ENCODE results near the gene FBH1. TPM values are rescaled to one million over a fixed set of nuclear protein-coding genes. Genes with fewer than 3 reads are reported as not detected.

The FBH1 gene
- total RNA-seq, 5 donors from 2014 or later (not counting 1 experiment from before 2014, with no cell fraction given) = 72.8 to 95.5 (median 86.2) TPM

GRCh38 chr10:5970527-5970926 is 80.5 kb downstream of the FBH1 start:
- Histone ChIP-seq H3K27ac (ENCODE audit: low read length) (no peak overlapping the region), H3K27me3 (replicated peaks in 1 of 2; ENCODE audit: control insufficient read depth in 2 of 2, extremely low read depth in 1 of 2, insufficient read depth in 2 of 2, low read length in 1 of 2) (no peaks in the 10 kb centered on the region), H3K36me3 (ENCODE audit: control insufficient read depth in 2 of 2, extremely low read depth in 1 of 2, insufficient read depth in 1 of 2, low read length in 1 of 2) (peaks cover 0 to 4% of the 10 kb centered on the region in 2 donors), H3K9me3 (no peaks in the 10 kb centered on the region), H3K4me3 (ENCODE audit: control insufficient read depth in 1 of 2, extremely low read depth in 1 of 2, low read length in 1 of 2) (no peak overlapping the region), H3K4me1 (ENCODE audit: control insufficient read depth in 1 of 2, extremely low read depth in 1 of 2, insufficient read depth in 2 of 2, low read length in 2 of 2) (peaks cover 0 to 9% of the 10 kb centered on the region in 2 experiments)
- 78% methylated on average over 1 of the region's 3 CpGs for WGBS (ENCODE audit: insufficient coverage)
- ChIA-PET POLR2A (no interaction called here), CTCF (no interaction called here)
- DNase-seq = no peak
- Mint-ChIP-seq H3K27me3 (no peaks in the 10 kb centered on the region), H3K27ac (peak overlapping the region; percentile 7 to 65), H3K9me3 (no peaks in the 10 kb centered on the region), H3K36me3 (peaks cover 5% of the 10 kb centered on the region), H3K4me3 (no peak overlapping the region), H3K4me1 (peaks cover 26 to 46% (median 41%) of the 10 kb centered on the region in 3 donors)
- ATAC-seq (replicated peaks in 1 of 4) = no peak

- 77% methylated on average over 5 of the region's 8 CpGs for WGBS (ENCODE audit: insufficient coverage)
- peak overlapping the region; percentile 81 to 82 for H3K27ac Mint-ChIP-seq
Observed at GRCh38 chr10:5971315-5971832, 81.3 kb downstream of the FBH1 start.

GRCh38 chr10:5971886-5972285 is 81.8 kb downstream of the FBH1 start:
- H3K36me3 Mint-ChIP-seq = peaks cover 5% of the 10 kb centered on the region
- H3K27ac Mint-ChIP-seq = peak overlapping the region; percentile 81 to 82
- no peaks in the 10 kb centered on the region for H3K9me3 Mint-ChIP-seq
- H3K9me3 ChIP-seq = no peaks in the 10 kb centered on the region
- no peaks in the 10 kb centered on the region for H3K27me3 ChIP-seq (replicated peaks in 1 of 2; ENCODE audit: control insufficient read depth in 2 of 2, extremely low read depth in 1 of 2, insufficient read depth in 2 of 2, low read length in 1 of 2)
- peaks cover 4 to 22% of the 10 kb centered on the region in 2 experiments for H3K4me1 ChIP-seq (ENCODE audit: control insufficient read depth in 1 of 2, extremely low read depth in 1 of 2, insufficient read depth in 2 of 2, low read length in 2 of 2)
- no peak overlapping the region for H3K27ac ChIP-seq (ENCODE audit: low read length)
- H3K4me3 Mint-ChIP-seq = peak overlapping the region in 1 of 3 donors; percentile 22
- H3K27me3 Mint-ChIP-seq = no peaks in the 10 kb centered on the region
- no peak for DNase-seq
- CTCF ChIA-PET = no interaction called here
- 70% methylated on average over 2 of the region's 4 CpGs for WGBS (ENCODE audit: insufficient coverage)
- H3K4me1 Mint-ChIP-seq = peaks cover 37 to 56% (median 50%) of the 10 kb centered on the region in 3 donors
- no peak overlapping the region for H3K4me3 ChIP-seq (ENCODE audit: control insufficient read depth in 1 of 2, extremely low read depth in 1 of 2, low read length in 1 of 2)
- POLR2A ChIA-PET = interaction anchor here in 1 of 2 donors (0.6 kb wide), 2 partner anchors 10 to 610 kb away, joined by 3 read pairs; no protein-coding TSS in a partner anchor
- ATAC-seq (replicated peaks in 1 of 4) = no peak
- H3K36me3 ChIP-seq (ENCODE audit: control insufficient read depth in 2 of 2, extremely low read depth in 1 of 2, insufficient read depth in 1 of 2, low read length in 1 of 2) = no peaks in the 10 kb centered on the region

More at GRCh38 chr10:5971315-5971832, 81.3 kb downstream of the FBH1 start:
- ChIA-PET POLR2A (interaction anchor here in 1 of 2 donors (0.6 kb wide), 1 partner anchor 610 kb away, joined by 3 read pairs; no protein-coding TSS in a partner anchor), CTCF (interaction anchor here in 1 of 2 donors (0.5 kb wide), 1 partner anchor 183 kb away, joined by 4 read pairs; no protein-coding TSS in a partner anchor)
- Histone ChIP-seq H3K27me3 (replicated peaks in 1 of 2; ENCODE audit: control insufficient read depth in 2 of 2, extremely low read depth in 1 of 2, insufficient read depth in 2 of 2, low read length in 1 of 2) (no peaks in the 10 kb centered on the region), H3K36me3 (ENCODE audit: control insufficient read depth in 2 of 2, extremely low read depth in 1 of 2, insufficient read depth in 1 of 2, low read length in 1 of 2) (no peaks in the 10 kb centered on the region), H3K4me3 (ENCODE audit: control insufficient read depth in 1 of 2, extremely low read depth in 1 of 2, low read length in 1 of 2) (no peak overlapping the region), H3K27ac (ENCODE audit: low read length) (peak overlapping the region; percentile 38), H3K4me1 (ENCODE audit: control insufficient read depth in 1 of 2, extremely low read depth in 1 of 2, insufficient read depth in 2 of 2, low read length in 2 of 2) (peaks cover 1 to 17% of the 10 kb centered on the region in 2 experiments), H3K9me3 (no peaks in the 10 kb centered on the region)
- Mint-ChIP-seq H3K4me3 (peak overlapping the region in 2 of 3 donors; percentile 22 to 30), H3K36me3 (peaks cover 5% of the 10 kb centered on the region), H3K27me3 (no peaks in the 10 kb centered on the region), H3K4me1 (peaks cover 35 to 53% (median 48%) of the 10 kb centered on the region in 3 donors), H3K9me3 (no peaks in the 10 kb centered on the region)
- DNase-seq (peak in 3 of 35 experiments; percentile 7 to 32 (median 13)), ATAC-seq (replicated peaks in 1 of 4) (peak in 3 of 4 experiments; percentile 64 to 65 (median 64))

- 0% methylated on average over 1 of the region's 4 CpGs for WGBS (ENCODE audit: insufficient coverage)
- no peak overlapping the region for H3K27ac ChIP-seq (ENCODE audit: low read length)
- no peak overlapping the region for H3K4me3 ChIP-seq (ENCODE audit: control insufficient read depth in 1 of 2, extremely low read depth in 1 of 2, low read length in 1 of 2)
- H3K4me1 Mint-ChIP-seq = peaks cover 37 to 56% (median 50%) of the 10 kb centered on the region in 3 donors
- H3K9me3 ChIP-seq = no peaks in the 10 kb centered on the region
- H3K4me3 Mint-ChIP-seq = no peak overlapping the region
- H3K27me3 ChIP-seq (replicated peaks in 1 of 2; ENCODE audit: control insufficient read depth in 2 of 2, extremely low read depth in 1 of 2, insufficient read depth in 2 of 2, low read length in 1 of 2) = no peaks in the 10 kb centered on the region
- POLR2A ChIA-PET = no interaction called here
- H3K27me3 Mint-ChIP-seq = no peaks in the 10 kb centered on the region
- ATAC-seq (replicated peaks in 1 of 4) (no peak), DNase-seq (no peak)
- H3K36me3 Mint-ChIP-seq = peaks cover 5% of the 10 kb centered on the region
- no peaks in the 10 kb centered on the region for H3K36me3 ChIP-seq (ENCODE audit: control insufficient read depth in 2 of 2, extremely low read depth in 1 of 2, insufficient read depth in 1 of 2, low read length in 1 of 2)
- H3K27ac Mint-ChIP-seq = no peak overlapping the region
- H3K4me1 ChIP-seq (ENCODE audit: control insufficient read depth in 1 of 2, extremely low read depth in 1 of 2, insufficient read depth in 2 of 2, low read length in 2 of 2) = peaks cover 5 to 23% of the 10 kb centered on the region in 2 experiments
- no peaks in the 10 kb centered on the region for H3K9me3 Mint-ChIP-seq
- CTCF ChIA-PET = no interaction called here
Observed at GRCh38 chr10:5973069-5973468, 83.0 kb downstream of the FBH1 start.

GRCh38 chr10:5975641-5976473 is 85.8 kb downstream of the FBH1 start:
- DNase-seq (peak in 34 of 35 experiments; percentile 12 to 81 (median 47)), ATAC-seq (replicated peaks in 1 of 4) (peak in 2 of 4 experiments; percentile 6 to 63)
- Histone ChIP-seq H3K27me3 (replicated peaks in 1 of 2; ENCODE audit: control insufficient read depth in 2 of 2, extremely low read depth in 1 of 2, insufficient read depth in 2 of 2, low read length in 1 of 2) (no peaks in the 10 kb centered on the region), H3K4me1 (ENCODE audit: control insufficient read depth in 1 of 2, extremely low read depth in 1 of 2, insufficient read depth in 2 of 2, low read length in 2 of 2) (peaks cover 7 to 28% of the 10 kb centered on the region in 2 experiments), H3K27ac (ENCODE audit: low read length) (peak overlapping the region; percentile 84), H3K9me3 (no peaks in the 10 kb centered on the region), H3K4me3 (ENCODE audit: control insufficient read depth in 1 of 2, extremely low read depth in 1 of 2, low read length in 1 of 2) (peak overlapping the region; percentile 92 to 98), H3K36me3 (ENCODE audit: control insufficient read depth in 2 of 2, extremely low read depth in 1 of 2, insufficient read depth in 1 of 2, low read length in 1 of 2) (no peaks in the 10 kb centered on the region)
- Mint-ChIP-seq H3K36me3 (no peaks in the 10 kb centered on the region), H3K27me3 (no peaks in the 10 kb centered on the region), H3K4me1 (peaks cover 29 to 45% (median 45%) of the 10 kb centered on the region in 3 donors), H3K27ac (peak overlapping the region; percentile 92 to 94), H3K9me3 (no peaks in the 10 kb centered on the region), H3K4me3 (peak overlapping the region; percentile 90 to 95 (median 93))
- WGBS (ENCODE audit: insufficient coverage) = 53% methylated on average over 7 of the region's 20 CpGs
- POLR2A ChIA-PET = no interaction called here
- CTCF ChIA-PET = interaction anchor here in 1 of 2 donors (1.2 kb wide), 1 partner anchor 111 kb away, joined by 4 read pairs; no protein-coding TSS in a partner anchor
